Fibroblast of mammary gland (primary cell): ENCODE data around the gene CAMK2A.

Experiments
- DNase-seq: peaks from one replicate; pipeline ENCODE4 v3.0.0-alpha.2; 2010; ENCODE audit warnings: low read depth
- H3K4me3 ChIP-seq: 2 replicates; pipeline ENCODE4 v1.5.1; 2011; ENCODE audit warnings: low read depth, mild to moderate bottlenecking, low read length, moderate library complexity; ENCODE audit not compliant: control insufficient read depth
- TF ChIP-seq, protein P1 (sequence below): conservative IDR thresholded peaks from 2 replicates; pipeline ENCODE4 v1.5.1; 2011; ENCODE audit warnings: low read depth, low read length, inconsistent platforms; ENCODE audit not compliant: control insufficient read depth, insufficient read depth

CAMK2A gene

DNA sequence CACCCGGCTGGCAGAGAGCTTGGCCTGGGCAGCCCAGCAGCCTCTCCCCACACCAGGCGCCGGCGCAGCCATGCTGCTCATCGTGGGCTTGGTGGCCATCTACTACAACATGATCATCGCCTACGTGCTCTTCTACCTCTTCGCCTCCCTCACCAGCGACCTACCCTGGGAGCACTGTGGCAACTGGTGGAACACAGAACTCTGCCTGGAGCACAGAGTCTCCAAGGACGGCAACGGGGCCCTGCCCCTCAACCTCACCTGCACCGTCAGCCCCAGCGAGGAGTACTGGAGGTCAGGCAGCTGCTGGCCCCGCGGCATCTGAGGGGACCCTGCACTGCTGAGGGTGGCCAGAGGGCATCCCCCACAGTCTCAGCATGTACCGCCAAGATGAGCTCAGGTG lies 92.6 kb downstream of the CAMK2A start:
- DNase-seq = no peak
- no peak overlapping the region for H3K4me3 ChIP-seq
- TF ChIP-seq, protein P1, sequence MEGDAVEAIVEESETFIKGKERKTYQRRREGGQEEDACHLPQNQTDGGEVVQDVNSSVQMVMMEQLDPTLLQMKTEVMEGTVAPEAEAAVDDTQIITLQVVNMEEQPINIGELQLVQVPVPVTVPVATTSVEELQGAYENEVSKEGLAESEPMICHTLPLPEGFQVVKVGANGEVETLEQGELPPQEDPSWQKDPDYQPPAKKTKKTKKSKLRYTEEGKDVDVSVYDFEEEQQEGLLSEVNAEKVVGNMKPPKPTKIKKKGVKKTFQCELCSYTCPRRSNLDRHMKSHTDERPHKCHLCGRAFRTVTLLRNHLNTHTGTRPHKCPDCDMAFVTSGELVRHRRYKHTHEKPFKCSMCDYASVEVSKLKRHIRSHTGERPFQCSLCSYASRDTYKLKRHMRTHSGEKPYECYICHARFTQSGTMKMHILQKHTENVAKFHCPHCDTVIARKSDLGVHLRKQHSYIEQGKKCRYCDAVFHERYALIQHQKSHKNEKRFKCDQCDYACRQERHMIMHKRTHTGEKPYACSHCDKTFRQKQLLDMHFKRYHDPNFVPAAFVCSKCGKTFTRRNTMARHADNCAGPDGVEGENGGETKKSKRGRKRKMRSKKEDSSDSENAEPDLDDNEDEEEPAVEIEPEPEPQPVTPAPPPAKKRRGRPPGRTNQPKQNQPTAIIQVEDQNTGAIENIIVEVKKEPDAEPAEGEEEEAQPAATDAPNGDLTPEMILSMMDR = no peak

DNA sequence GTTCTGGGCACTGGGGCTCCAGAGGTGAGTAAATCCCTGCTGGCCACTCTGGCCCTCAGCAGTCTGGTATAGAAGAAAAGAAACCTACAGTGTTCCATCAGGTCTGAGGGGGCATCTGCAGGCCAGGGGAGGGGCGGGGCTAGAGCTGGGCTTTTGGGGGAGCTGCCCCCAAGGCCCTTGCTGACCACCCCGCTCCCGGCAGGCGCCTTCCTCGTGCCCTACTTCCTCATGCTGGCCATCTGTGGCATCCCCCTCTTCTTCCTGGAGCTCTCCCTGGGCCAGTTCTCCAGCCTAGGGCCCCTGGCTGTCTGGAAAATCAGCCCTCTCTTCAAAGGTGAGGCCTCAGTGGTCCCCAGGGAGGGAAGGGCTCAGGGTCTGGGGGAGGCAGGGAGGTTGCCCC lies 93.1 kb downstream of the CAMK2A start:
- no peak for DNase-seq
- no peak overlapping the region for H3K4me3 ChIP-seq
- TF ChIP-seq, protein P1 = no peak

DNA sequence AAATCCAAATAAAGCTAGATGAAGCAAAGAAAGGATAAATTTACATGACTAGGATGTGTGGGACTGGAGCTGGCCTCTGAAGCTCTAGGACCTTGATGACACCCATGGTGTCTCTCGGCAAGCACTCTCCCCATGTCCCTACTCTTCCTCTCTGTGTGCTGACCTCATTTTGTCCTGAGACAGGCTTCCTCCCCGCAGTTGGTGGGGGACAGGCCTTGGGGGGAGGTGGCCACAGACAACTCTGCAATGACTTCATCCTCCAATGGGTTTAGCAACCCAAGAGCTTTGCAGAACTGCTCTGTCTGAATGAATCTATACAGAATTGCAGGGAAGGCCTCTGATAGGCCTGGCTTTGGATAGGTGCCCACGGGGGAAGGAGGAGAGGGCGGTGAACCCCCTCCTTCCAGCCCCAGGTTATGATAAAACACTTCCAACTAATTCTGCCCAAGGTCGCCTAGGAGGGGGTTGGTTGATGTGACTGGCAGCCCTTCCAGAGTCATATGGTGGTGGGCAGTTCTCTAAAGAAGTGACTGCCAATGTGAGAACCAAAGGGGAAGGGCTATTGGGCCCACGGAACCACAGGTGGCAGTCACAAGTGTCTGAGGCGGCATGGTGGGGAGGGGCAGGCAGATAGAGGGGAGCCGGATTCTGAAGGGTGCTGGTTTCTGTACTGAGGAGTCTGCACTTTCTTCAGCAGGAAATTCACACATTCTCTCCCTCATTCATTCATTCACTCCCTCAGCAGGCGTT lies 93.7 kb downstream of the CAMK2A start:
- DNase-seq = no peak
- TF ChIP-seq, protein P1 = no peak
- no peak overlapping the region for H3K4me3 ChIP-seq

DNA sequence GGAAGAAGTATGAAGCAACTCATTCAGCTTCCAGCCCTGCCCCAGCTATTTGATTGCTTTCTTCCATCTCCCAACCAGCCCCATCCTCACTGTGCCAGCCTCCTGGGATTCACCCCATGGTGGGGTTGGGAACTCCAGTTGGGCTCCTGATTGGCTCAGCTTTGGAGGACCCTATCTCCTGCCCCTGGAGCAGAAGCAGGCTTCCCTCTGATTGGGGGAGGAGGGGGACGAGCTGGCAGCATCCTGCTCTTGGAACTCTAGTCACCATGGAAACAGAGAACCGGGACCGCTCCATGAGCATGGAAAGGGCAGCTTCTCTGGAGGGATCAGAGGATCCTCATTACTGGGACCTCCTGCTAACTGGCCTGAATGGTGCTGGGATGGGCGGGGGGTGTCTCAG lies 97.1 kb downstream of the CAMK2A start:
- H3K4me3 ChIP-seq = no peak overlapping the region
- DNase-seq = no peak
- TF ChIP-seq, protein P1 = no peak

DNA sequence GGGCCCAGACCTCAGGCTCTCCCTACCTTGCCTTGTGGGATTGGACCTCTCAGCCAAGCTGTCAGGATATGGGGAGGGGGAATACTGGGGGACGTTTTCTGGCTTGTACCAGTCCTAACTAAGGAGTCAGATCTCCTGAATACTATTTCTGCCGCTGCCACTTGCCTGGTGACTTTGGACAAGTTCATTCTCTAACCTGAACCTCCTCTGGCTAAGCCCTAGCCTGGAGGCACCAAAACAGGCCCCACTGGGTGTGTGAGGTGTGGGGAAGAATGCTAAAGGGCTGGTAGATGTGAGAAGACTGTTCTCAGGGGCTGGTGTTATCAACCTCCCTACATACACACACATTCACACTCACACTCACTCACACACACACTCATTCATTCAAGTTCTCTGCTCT lies 98.6 kb downstream of the CAMK2A start:
- TF ChIP-seq, protein P1 = no peak
- no peak overlapping the region for H3K4me3 ChIP-seq
- DNase-seq = no peak

DNA sequence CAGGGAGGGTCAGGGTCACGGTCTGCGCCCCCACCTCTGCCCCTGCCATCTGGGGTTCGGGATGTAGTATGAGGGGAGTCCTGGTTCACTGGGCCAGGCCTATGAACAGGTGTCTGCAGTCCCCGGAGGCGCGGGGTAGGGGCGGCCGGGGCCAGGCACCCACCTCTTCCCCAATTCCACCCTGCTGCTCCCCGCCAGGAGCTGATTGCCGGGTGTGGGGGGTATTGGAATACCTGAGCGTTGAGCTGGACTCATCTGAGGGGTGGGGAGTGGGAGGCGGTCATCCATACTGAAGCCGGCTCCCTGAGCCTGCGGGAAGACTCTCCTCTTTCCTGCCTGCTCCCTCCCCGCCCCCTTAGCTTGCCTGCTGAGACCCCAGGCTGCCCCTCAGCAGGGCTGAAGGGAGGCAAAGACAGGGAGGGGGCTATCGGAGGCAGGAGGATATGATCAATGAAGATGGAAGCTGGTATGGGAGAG lies 99.0 kb downstream of the CAMK2A start:
- no peak overlapping the region for H3K4me3 ChIP-seq
- TF ChIP-seq, protein P1 = no peak
- no peak for DNase-seq
